ENCODE data around the gene CAPN8. TPM values are rescaled to one million over a fixed set of nuclear protein-coding genes. Genes with fewer than 3 reads are reported as not detected.

Gene CAPN8
- polyA plus RNA-seq, 1 donor (not counting 4 experiments of a cell fraction or from before 2014, with no cell fraction given) = 4.7 TPM

DNA sequence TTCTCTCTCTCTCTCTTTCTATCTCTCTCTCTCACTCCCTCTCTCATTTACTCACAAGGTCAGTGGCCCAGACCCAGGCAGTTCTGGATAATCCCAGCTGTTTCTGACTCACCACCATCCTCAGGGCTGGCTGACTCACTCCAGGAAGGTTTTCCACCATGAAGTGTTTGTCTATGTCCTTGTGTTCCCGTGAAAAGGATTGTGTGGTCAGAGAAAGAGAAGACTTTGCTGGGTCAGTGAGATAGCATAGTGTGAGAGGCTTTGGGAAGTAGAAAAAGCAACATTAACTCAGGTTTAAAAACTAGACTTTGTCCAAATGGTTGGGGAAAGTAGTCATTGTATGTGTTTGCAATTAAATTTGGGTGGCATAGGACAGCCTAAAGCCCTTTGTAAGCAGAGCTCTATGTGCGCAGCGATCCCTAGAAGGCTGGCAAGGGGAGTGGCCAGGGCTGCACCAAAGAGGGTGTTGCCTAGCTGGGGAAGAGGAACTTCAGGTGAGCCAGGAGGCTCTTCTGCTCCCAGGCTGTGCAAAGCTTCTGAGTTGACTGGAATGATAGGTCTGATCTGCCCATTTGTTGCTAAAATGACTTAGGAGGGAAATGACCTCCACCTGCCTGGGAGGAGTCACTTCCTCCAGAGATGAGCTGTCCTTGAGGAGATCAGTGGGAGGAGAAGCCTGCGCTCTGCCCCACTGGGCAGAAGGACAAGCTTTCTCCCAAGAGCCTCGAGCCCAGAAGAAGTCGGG, 41.9 kb upstream of the CAPN8 start:
- no peaks in the 10 kb centered on the region for H3K9me3 ChIP-seq (ENCODE audit: control insufficient read depth, low read depth, low read length)
- no peaks in the 10 kb centered on the region for H3K27me3 ChIP-seq (ENCODE audit: control insufficient read depth, extremely low read depth, insufficient read depth, low read length)
- H3K27ac ChIP-seq (ENCODE audit: control insufficient read depth, insufficient read depth, low read length) = peak overlapping the region; percentile 76
- H3K4me3 ChIP-seq (ENCODE audit: control insufficient read depth in 2 of 3, extremely low read depth in 1 of 3, insufficient read depth in 2 of 3, low read depth in 1 of 3, low read length in 3 of 3) = peak overlapping the region in 2 of 3 experiments; percentile 34 to 60
- no peaks in the 10 kb centered on the region for H4K20me1 ChIP-seq (ENCODE audit: control insufficient read depth, extremely low read depth, insufficient read depth, low read length)
- dilution Hi-C loops (cut with MboI; ENCODE audit: extremely low pct_ligation_motif_present, low sequenced_read_pairs) = no loop called here
- H3K9ac ChIP-seq (ENCODE audit: control insufficient read depth, extremely low read depth, insufficient read depth, low read length) = peak overlapping the region; percentile 45
- DNase-seq (ENCODE audit: low read depth, low spot score) = peak; percentile 90
- no peaks in the 10 kb centered on the region for H3K9me1 ChIP-seq (ENCODE audit: control insufficient read depth, extremely low read depth, insufficient read depth, low read length)
- H3K36me3 ChIP-seq (ENCODE audit: control insufficient read depth in 2 of 2, extremely low read depth in 1 of 2, insufficient read depth in 2 of 2, low read length in 2 of 2) = no peaks in the 10 kb centered on the region
- peak; percentile 88 for FAIRE-seq
- no peak overlapping the region for H2AFZ ChIP-seq (ENCODE audit: control insufficient read depth, low read length)
- H3K79me2 ChIP-seq (ENCODE audit: control insufficient read depth, insufficient read depth, low read length) = peaks cover under 1% of the 10 kb centered on the region
- peak overlapping the region; percentile 68 for H3K4me2 ChIP-seq (ENCODE audit: control insufficient read depth, extremely low read depth, insufficient read depth, low read depth, low read length)
- H3K4me1 ChIP-seq (ENCODE audit: control insufficient read depth, extremely low read depth, insufficient read depth, low read length) = peaks cover 48% of the 10 kb centered on the region
- TF ChIP-seq, protein P1, sequence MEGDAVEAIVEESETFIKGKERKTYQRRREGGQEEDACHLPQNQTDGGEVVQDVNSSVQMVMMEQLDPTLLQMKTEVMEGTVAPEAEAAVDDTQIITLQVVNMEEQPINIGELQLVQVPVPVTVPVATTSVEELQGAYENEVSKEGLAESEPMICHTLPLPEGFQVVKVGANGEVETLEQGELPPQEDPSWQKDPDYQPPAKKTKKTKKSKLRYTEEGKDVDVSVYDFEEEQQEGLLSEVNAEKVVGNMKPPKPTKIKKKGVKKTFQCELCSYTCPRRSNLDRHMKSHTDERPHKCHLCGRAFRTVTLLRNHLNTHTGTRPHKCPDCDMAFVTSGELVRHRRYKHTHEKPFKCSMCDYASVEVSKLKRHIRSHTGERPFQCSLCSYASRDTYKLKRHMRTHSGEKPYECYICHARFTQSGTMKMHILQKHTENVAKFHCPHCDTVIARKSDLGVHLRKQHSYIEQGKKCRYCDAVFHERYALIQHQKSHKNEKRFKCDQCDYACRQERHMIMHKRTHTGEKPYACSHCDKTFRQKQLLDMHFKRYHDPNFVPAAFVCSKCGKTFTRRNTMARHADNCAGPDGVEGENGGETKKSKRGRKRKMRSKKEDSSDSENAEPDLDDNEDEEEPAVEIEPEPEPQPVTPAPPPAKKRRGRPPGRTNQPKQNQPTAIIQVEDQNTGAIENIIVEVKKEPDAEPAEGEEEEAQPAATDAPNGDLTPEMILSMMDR (optimal IDR thresholded peaks at IDR 0.05 in 1 of 3, IDR thresholded peaks at IDR 0.05 in 1 of 3, conservative IDR thresholded peaks at IDR 0.05 in 1 of 3; ENCODE audit: extremely low read depth in 1 of 3, insufficient read depth in 2 of 3, low read length in 3 of 3) = no peak
- TF ChIP-seq EZH2 (IDR thresholded peaks at IDR 0.05; ENCODE audit: low read length) = no peak

DNA sequence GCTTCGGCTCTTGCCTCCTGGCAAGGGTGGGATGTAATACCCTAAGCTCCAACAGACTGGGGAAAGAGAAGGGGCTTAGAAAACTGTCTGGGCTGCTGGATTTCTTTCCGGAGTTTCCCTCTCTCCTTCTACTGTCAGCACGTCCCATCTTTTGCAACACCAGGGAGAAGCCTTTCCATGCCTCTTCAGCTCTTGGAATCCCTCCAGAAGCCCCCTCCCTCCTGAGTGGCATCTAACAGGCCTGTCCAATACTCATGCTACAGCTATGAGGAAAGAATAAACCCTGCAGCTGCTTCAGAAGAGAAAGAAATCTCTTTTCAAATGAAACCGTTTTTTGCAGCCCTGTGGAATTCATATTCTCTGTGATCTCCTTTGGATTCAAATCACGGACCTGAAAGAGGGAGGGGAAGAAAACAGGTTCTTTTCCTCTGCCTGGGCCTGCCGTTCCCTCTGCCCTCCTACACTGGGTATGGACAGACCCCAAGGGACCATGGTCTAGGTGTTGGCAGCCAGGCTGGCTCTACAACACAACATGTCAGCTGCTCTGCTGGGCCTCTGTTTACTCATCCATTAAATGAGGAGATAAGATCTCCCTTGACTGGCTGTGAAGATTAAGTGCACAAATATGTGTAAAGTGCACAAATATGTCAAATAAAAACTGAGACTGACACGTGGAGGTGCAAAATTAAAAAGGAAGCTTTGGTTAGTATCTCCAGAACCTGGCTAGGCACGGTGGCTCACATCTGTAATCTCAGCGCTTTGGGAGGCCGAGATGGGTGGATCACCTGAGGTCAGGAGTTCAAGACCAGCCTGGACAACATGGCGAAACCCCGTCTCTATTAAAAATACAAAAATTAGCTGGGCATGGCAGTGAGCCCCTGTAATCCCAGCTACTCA, 40.8 kb upstream of the CAPN8 start:
- peak overlapping the region; percentile 42 for H3K4me2 ChIP-seq (ENCODE audit: control insufficient read depth, extremely low read depth, insufficient read depth, low read depth, low read length)
- no peaks in the 10 kb centered on the region for H4K20me1 ChIP-seq (ENCODE audit: control insufficient read depth, extremely low read depth, insufficient read depth, low read length)
- H3K9me1 ChIP-seq (ENCODE audit: control insufficient read depth, extremely low read depth, insufficient read depth, low read length) = no peaks in the 10 kb centered on the region
- H3K79me2 ChIP-seq (ENCODE audit: control insufficient read depth, insufficient read depth, low read length) = no peaks in the 10 kb centered on the region
- H3K4me3 ChIP-seq (ENCODE audit: control insufficient read depth in 2 of 3, extremely low read depth in 1 of 3, insufficient read depth in 2 of 3, low read depth in 1 of 3, low read length in 3 of 3) = no peak overlapping the region
- TF ChIP-seq, protein P1 (optimal IDR thresholded peaks at IDR 0.05 in 1 of 3, IDR thresholded peaks at IDR 0.05 in 1 of 3, conservative IDR thresholded peaks at IDR 0.05 in 1 of 3; ENCODE audit: extremely low read depth in 1 of 3, insufficient read depth in 2 of 3, low read length in 3 of 3) = no peak
- TF ChIP-seq EZH2 (IDR thresholded peaks at IDR 0.05; ENCODE audit: low read length) = no peak
- no peaks in the 10 kb centered on the region for H3K36me3 ChIP-seq (ENCODE audit: control insufficient read depth in 2 of 2, extremely low read depth in 1 of 2, insufficient read depth in 2 of 2, low read length in 2 of 2)
- H2AFZ ChIP-seq (ENCODE audit: control insufficient read depth, low read length) = no peak overlapping the region
- H3K9ac ChIP-seq (ENCODE audit: control insufficient read depth, extremely low read depth, insufficient read depth, low read length) = peak overlapping the region; percentile 22
- FAIRE-seq (no peak), DNase-seq (ENCODE audit: low read depth, low spot score) (no peak)
- H3K9me3 ChIP-seq (ENCODE audit: control insufficient read depth, low read depth, low read length) = no peaks in the 10 kb centered on the region
- peak overlapping the region; percentile 76 for H3K27ac ChIP-seq (ENCODE audit: control insufficient read depth, insufficient read depth, low read length)
- H3K27me3 ChIP-seq (ENCODE audit: control insufficient read depth, extremely low read depth, insufficient read depth, low read length) = no peaks in the 10 kb centered on the region
- dilution Hi-C loops (cut with MboI; ENCODE audit: extremely low pct_ligation_motif_present, low sequenced_read_pairs) = no loop called here
- peaks cover 51% of the 10 kb centered on the region for H3K4me1 ChIP-seq (ENCODE audit: control insufficient read depth, extremely low read depth, insufficient read depth, low read length)
